Astrocyte (in vitro differentiated cells and primary cell): ENCODE data around the gene AARS1. TPM values are rescaled to one million over a fixed set of nuclear protein-coding genes. Genes with fewer than 3 reads are reported as not detected.

Experiments used
- total RNA-seq: library from RNA; stranded (reverse); gene quantifications from 2 replicates; pipeline ENCODE4 v1.2.1, GENCODE V29; 2021

AARS1 gene
- total RNA-seq, 1 donor from 2014 or later = 157 TPM

Other genes starting within 250 kb of the AARS1 start
- gene PDPR, start 175.2 kb downstream of the AARS1 start, total RNA-seq = 22.0 and 22.7 TPM in 2 replicates
- 1.4 and 3.6 TPM in 2 replicates for gene CLEC18C, start 115.7 kb downstream of the AARS1 start, total RNA-seq
- gene EXOSC6, start 37.6 kb downstream of the AARS1 start, total RNA-seq = 49.2 and 49.5 TPM in 2 replicates
- 25.3 and 25.7 TPM in 2 replicates for gene DDX19B, start 9.7 kb upstream of the AARS1 start, total RNA-seq
- 40.0 and 41.2 TPM in 2 replicates for gene DDX19A, start 57.4 kb upstream of the AARS1 start, total RNA-seq
- gene ST3GAL2, start 149.6 kb upstream of the AARS1 start, total RNA-seq = 108 and 130 TPM in 2 replicates
- 9.7 and 12.0 TPM in 2 replicates for gene FCSK, start 165.1 kb upstream of the AARS1 start, total RNA-seq
- 41.7 and 42.6 TPM in 2 replicates for gene COG4, start 234.0 kb upstream of the AARS1 start, total RNA-seq
- 174 and 179 TPM in 2 replicates for gene SF3B3, start 234.3 kb upstream of the AARS1 start, total RNA-seq